T-cell (primary cell): ENCODE results near the gene HMGB4. TPM values are rescaled to one million over a fixed set of nuclear protein-coding genes. Genes with fewer than 3 reads are reported as not detected.

Experiments used
- ATAC-seq, 4 experiments: fragments of 200-7000 bp in 3 of 4; fragments of 150-1000 bp in 1 of 4; cut with Tn5 transposase; replicated peaks in 1 of 4; 1 replicate in 3 of 4; 2 replicates in 1 of 4; pipeline ENCODE4 v1.10.0; 2021; ENCODE audit warnings: moderate library complexity in 3 of 4, mild to moderate bottlenecking in 2 of 4, moderate number of reproducible peaks in 1 of 4
- CTCF ChIA-PET, 2 donors: fragments of 300-600 bp; sonication (Branson Sonifier 250); formaldehyde crosslinking; loops; one replicate each; lab custom pipeline; 2022; ENCODE audit warnings: antibody characterized with exemption in 2 of 2; lab: Charles Lee
- POLR2A ChIA-PET, 2 donors: fragments of 300-600 bp; sonication (Branson Sonifier 250); formaldehyde crosslinking; loops; one replicate each; lab custom pipeline; 2022; ENCODE audit warnings: antibody characterized with exemption in 2 of 2; lab: Charles Lee
- DNase-seq, 35 experiments: peaks; one replicate each; pipeline versions ENCODE4 v3.0.0 to v3.0.0-alpha.2; 2013 to 2023
- H3K27ac ChIP-seq: one replicate; pipeline ENCODE4 v1.5.1; 2013; ENCODE audit warnings: low read length
- H3K27me3 ChIP-seq, 2 experiments: replicated peaks in 1 of 2; 1 replicate in 1 of 2; 2 replicates in 1 of 2; pipeline versions ENCODE4 v1.6.1 to v1.7.0; 2013; ENCODE audit warnings: low read length in 1 of 2, mixed read lengths in 1 of 2; ENCODE audit not compliant: control insufficient read depth in 2 of 2, insufficient read depth in 2 of 2; ENCODE audit errors: extremely low read depth in 1 of 2
- H3K36me3 ChIP-seq, 2 donors: 1 replicate in 1 of 2; 2 replicates in 1 of 2; pipeline versions ENCODE4 v1.6.1 to v1.7.0; 2013; ENCODE audit warnings: low read length in 1 of 2; ENCODE audit not compliant: control insufficient read depth in 2 of 2, insufficient read depth in 1 of 2; ENCODE audit errors: extremely low read depth in 1 of 2
- H3K4me1 ChIP-seq, 2 experiments: 1 replicate in 1 of 2; 2 replicates in 1 of 2; pipeline versions ENCODE4 v1.6.1 to v1.7.0; 2013; ENCODE audit warnings: low read length in 2 of 2, mixed read lengths in 1 of 2; ENCODE audit not compliant: insufficient read depth in 2 of 2, control insufficient read depth in 1 of 2; ENCODE audit errors: extremely low read depth in 1 of 2
- H3K4me3 ChIP-seq, 2 donors: 1 replicate in 1 of 2; 2 replicates in 1 of 2; pipeline versions ENCODE4 v1.5.1 to v1.7.0; 2013; ENCODE audit warnings: mild to moderate bottlenecking in 2 of 2, low read length in 1 of 2, moderate library complexity in 1 of 2; ENCODE audit not compliant: control insufficient read depth in 1 of 2; ENCODE audit errors: extremely low read depth in 1 of 2
- H3K9me3 ChIP-seq: 2 replicates; pipeline ENCODE4 v1.7.0; 2013
- H3K27ac Mint-ChIP-seq, 2 donors: one replicate each; pipeline ENCODE4 v1.8.0; 2020 to 2021; ENCODE audit warnings: mild to moderate bottlenecking in 2 of 2, mixed read lengths in 2 of 2
- H3K27me3 Mint-ChIP-seq, 2 donors: one replicate each; pipeline ENCODE4 v1.8.0; 2021 to 2022; ENCODE audit warnings: mixed read lengths in 2 of 2
- H3K36me3 Mint-ChIP-seq: one replicate; pipeline ENCODE4 v1.8.0; 2021; ENCODE audit warnings: mixed read lengths
- H3K4me1 Mint-ChIP-seq, 3 donors: one replicate each; pipeline ENCODE4 v1.8.0; 2020 to 2022; ENCODE audit warnings: mixed read lengths in 3 of 3, mild to moderate bottlenecking in 1 of 3
- H3K4me3 Mint-ChIP-seq, 3 donors: one replicate each; pipeline ENCODE4 v1.8.0; 2020 to 2022; ENCODE audit warnings: mild to moderate bottlenecking in 3 of 3, mixed read lengths in 3 of 3, moderate library complexity in 3 of 3
- H3K9me3 Mint-ChIP-seq, 3 donors: one replicate each; pipeline ENCODE4 v1.8.0; 2020 to 2022; ENCODE audit warnings: mixed read lengths in 3 of 3
- WGBS: methylation state at CpG from one replicate; pipeline ENCODE4 v1.1.5; 2013; ENCODE audit warnings: missing lambda C conversion rate; ENCODE audit not compliant: insufficient coverage; 5-methylcytosine and 5-hydroxymethylcytosine counted together
- total RNA-seq, 35 experiments: library from RNA in 6 of 35; stranded (reverse) in 6 of 35; fragments of 120-200 nt in 1 of 35; gene quantifications; one replicate each; pipeline versions ENCODE4 v1.2.1 to v1.2.4 and lab custom pipeline; 2013 to 2026

HMGB4 gene
- total RNA-seq, 5 donors from 2014 or later (not counting 1 experiment from before 2014, with no cell fraction given) = not detected

- no peak overlapping the region for H3K27ac ChIP-seq
- no peaks in the 10 kb centered on the region for H3K4me1 ChIP-seq
- Mint-ChIP-seq H3K9me3 (no peaks in the 10 kb centered on the region), H3K4me3 (no peak overlapping the region), H3K4me1 (no peaks in the 10 kb centered on the region), H3K36me3 (no peaks in the 10 kb centered on the region), H3K27me3 (peaks cover 12 to 13% of the 10 kb centered on the region in 2 donors), H3K27ac (no peak overlapping the region)
- ATAC-seq (no peak), DNase-seq (no peak)
- ChIA-PET CTCF (no interaction called here), POLR2A (no interaction called here)
- H3K27me3 ChIP-seq = peaks cover 0 to 11% of the 10 kb centered on the region in 2 experiments
- WGBS = no CpG with 5 or more reads among the region's 1 CpG
- H3K9me3 ChIP-seq = no peaks in the 10 kb centered on the region
- no peak overlapping the region for H3K4me3 ChIP-seq
- H3K36me3 ChIP-seq = no peaks in the 10 kb centered on the region
Measured at GRCh38 chr1:33850481-33850880, 13.4 kb upstream of the HMGB4 start.

- H3K4me1 ChIP-seq = no peaks in the 10 kb centered on the region
- POLR2A ChIA-PET = no interaction called here
- no peak overlapping the region for H3K27ac ChIP-seq
- no peak overlapping the region for H3K4me3 ChIP-seq
- no peaks in the 10 kb centered on the region for H3K9me3 ChIP-seq
- no peak overlapping the region for H3K4me3 Mint-ChIP-seq
- H3K36me3 Mint-ChIP-seq = no peaks in the 10 kb centered on the region
- CTCF ChIA-PET = no interaction called here
- peaks cover 15 to 17% of the 10 kb centered on the region in 2 donors for H3K27me3 Mint-ChIP-seq
- no peaks in the 10 kb centered on the region for H3K9me3 Mint-ChIP-seq
- H3K27me3 ChIP-seq = peaks cover 0 to 5% of the 10 kb centered on the region in 2 experiments
- DNase-seq = no peak
- H3K36me3 ChIP-seq = no peaks in the 10 kb centered on the region
- ATAC-seq = no peak
- H3K4me1 Mint-ChIP-seq = no peaks in the 10 kb centered on the region
- no peak overlapping the region for H3K27ac Mint-ChIP-seq
Measured at GRCh38 chr1:33852711-33853110, 11.2 kb upstream of the HMGB4 start.

- 75% methylated on average over 1 of the region's 1 CpG for WGBS
- ChIA-PET POLR2A (no interaction called here), CTCF (no interaction called here)
- Mint-ChIP-seq H3K4me1 (no peaks in the 10 kb centered on the region), H3K27ac (no peak overlapping the region), H3K27me3 (peaks cover 17 to 21% of the 10 kb centered on the region in 2 donors), H3K4me3 (no peak overlapping the region), H3K36me3 (no peaks in the 10 kb centered on the region), H3K9me3 (no peaks in the 10 kb centered on the region)
- no peak for DNase-seq
- ATAC-seq = no peak
- H3K9me3 ChIP-seq = no peaks in the 10 kb centered on the region
- no peaks in the 10 kb centered on the region for H3K36me3 ChIP-seq
- H3K27ac ChIP-seq = no peak overlapping the region
- H3K4me3 ChIP-seq = no peak overlapping the region
- peaks cover 0 to 5% of the 10 kb centered on the region in 2 experiments for H3K27me3 ChIP-seq
- H3K4me1 ChIP-seq = no peaks in the 10 kb centered on the region
Measured at GRCh38 chr1:33853431-33853830, 10.4 kb upstream of the HMGB4 start.

- Mint-ChIP-seq H3K4me3 (no peak overlapping the region), H3K27ac (no peak overlapping the region), H3K9me3 (no peaks in the 10 kb centered on the region), H3K4me1 (no peaks in the 10 kb centered on the region), H3K27me3 (peaks cover 20 to 24% of the 10 kb centered on the region in 2 donors), H3K36me3 (no peaks in the 10 kb centered on the region)
- Histone ChIP-seq H3K27me3 (peaks cover 0 to 5% of the 10 kb centered on the region in 2 experiments), H3K27ac (no peak overlapping the region), H3K4me1 (no peaks in the 10 kb centered on the region), H3K36me3 (no peaks in the 10 kb centered on the region), H3K9me3 (no peaks in the 10 kb centered on the region), H3K4me3 (no peak overlapping the region)
- ChIA-PET CTCF (no interaction called here), POLR2A (no interaction called here)
- DNase-seq = no peak
- no peak for ATAC-seq
- 89% methylated on average over 4 of the region's 5 CpGs for WGBS
Measured at GRCh38 chr1:33854091-33854490, 9.8 kb upstream of the HMGB4 start.

- Mint-ChIP-seq H3K4me1 (no peaks in the 10 kb centered on the region), H3K27ac (no peak overlapping the region), H3K4me3 (no peak overlapping the region), H3K27me3 (peaks cover 22 to 34% of the 10 kb centered on the region in 2 donors), H3K9me3 (no peaks in the 10 kb centered on the region), H3K36me3 (no peaks in the 10 kb centered on the region)
- Histone ChIP-seq H3K27ac (no peak overlapping the region), H3K4me1 (no peaks in the 10 kb centered on the region), H3K9me3 (no peaks in the 10 kb centered on the region), H3K27me3 (peaks cover 0 to 4% of the 10 kb centered on the region in 2 experiments), H3K36me3 (no peaks in the 10 kb centered on the region), H3K4me3 (no peak overlapping the region)
- ATAC-seq = no peak
- POLR2A ChIA-PET = no interaction called here
- no peak for DNase-seq
- CTCF ChIA-PET = no interaction called here
- no CpG with 5 or more reads among the region's 2 CpGs for WGBS
Measured at GRCh38 chr1:33860671-33861070, 3.2 kb upstream of the HMGB4 start.

- WGBS = 62% methylated on average over 10 of the region's 14 CpGs
- no peaks in the 10 kb centered on the region for H3K36me3 Mint-ChIP-seq
- CTCF ChIA-PET = no interaction called here
- no peaks in the 10 kb centered on the region for H3K9me3 ChIP-seq
- no peaks in the 10 kb centered on the region for H3K4me1 Mint-ChIP-seq
- ATAC-seq = no peak
- H3K27me3 ChIP-seq = peaks cover 0 to 4% of the 10 kb centered on the region in 2 experiments
- H3K4me3 Mint-ChIP-seq = no peak overlapping the region
- no peaks in the 10 kb centered on the region for H3K9me3 Mint-ChIP-seq
- no peak overlapping the region for H3K4me3 ChIP-seq
- no peak overlapping the region for H3K27ac Mint-ChIP-seq
- POLR2A ChIA-PET = no interaction called here
- H3K36me3 ChIP-seq = no peaks in the 10 kb centered on the region
- peaks cover 22 to 33% of the 10 kb centered on the region in 2 donors for H3K27me3 Mint-ChIP-seq
- H3K27ac ChIP-seq = no peak overlapping the region
- DNase-seq = no peak
- no peaks in the 10 kb centered on the region for H3K4me1 ChIP-seq
Measured at GRCh38 chr1:33864460-33865389, 846 bp downstream of the HMGB4 start.
